ENCODE data around the gene HOXA7.

HOXA7 gene

GRCh38 chr7:27171637-27172314 is 15.3 kb upstream of the HOXA7 start:
- DNase-seq (ENCODE audit: low read depth) = no peak
- no peak for TF ChIP-seq CTCF (IDR thresholded peaks at IDR 0.05; ENCODE audit: low read depth, low read length, missing control alignments)
- H3K4me3 ChIP-seq (ENCODE audit: low read depth, low read length) = no peak overlapping the region

DNA sequence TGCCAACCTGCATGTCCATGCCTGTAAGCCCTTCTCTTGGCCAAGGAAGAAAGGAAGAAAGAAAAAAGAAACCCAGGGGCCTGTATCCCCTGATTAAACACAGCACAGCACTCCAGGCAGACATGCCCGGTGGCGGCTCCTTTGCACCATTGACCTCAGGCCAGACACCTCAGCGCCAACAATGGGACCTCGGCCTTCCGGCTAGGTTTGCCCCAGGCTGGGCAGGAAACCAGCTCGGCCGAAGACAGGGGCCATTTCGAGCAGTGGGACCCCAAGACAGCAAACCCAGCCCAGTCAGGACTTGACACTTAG is 14.8 kb upstream of the HOXA7 start:
- no peak for TF ChIP-seq CTCF (IDR thresholded peaks at IDR 0.05; ENCODE audit: low read depth, low read length, missing control alignments)
- DNase-seq (ENCODE audit: low read depth) = no peak
- H3K4me3 ChIP-seq (ENCODE audit: low read depth, low read length) = no peak overlapping the region

DNA sequence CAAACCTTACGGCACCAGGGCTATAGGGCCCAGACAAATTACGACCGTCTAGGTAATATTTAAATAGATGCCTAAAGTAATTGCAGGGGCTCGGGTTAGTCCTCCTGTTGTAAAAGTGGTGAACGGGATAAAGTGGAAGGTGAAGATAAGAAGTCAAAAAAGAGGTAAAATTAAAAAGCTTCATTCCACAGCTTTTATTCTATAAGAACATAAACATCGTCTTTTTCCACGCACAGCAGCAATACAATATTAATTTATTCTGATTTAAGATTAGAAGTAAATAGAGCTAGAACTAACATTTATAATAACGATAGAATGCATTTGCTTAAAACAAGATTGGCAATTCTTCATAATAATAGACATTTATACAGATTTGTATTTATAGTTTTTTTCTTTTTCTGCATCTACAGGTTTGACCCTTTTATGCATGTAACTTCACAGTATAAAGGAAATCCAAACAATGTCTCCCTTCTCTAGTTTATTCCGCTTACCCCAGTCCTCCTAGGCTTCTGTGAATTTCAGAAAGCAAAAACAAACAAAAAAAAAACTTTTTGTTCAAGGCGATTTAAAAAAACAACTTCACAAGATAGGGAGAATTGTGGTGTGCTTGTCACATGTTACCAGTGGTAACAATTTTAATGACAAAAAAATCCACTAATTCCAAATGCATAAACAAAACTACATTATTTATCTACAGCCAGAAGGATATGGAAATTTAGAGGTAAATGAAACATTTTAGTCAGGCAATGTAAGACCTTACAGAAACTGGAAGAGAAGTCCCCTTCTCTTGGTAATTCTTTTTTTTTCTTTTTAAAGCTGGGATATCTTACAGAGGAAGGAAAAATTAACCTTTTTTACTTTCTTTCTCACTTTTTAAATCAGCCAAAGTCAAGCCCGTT is 14.2 kb upstream of the HOXA7 start:
- TF ChIP-seq CTCF (IDR thresholded peaks at IDR 0.05; ENCODE audit: low read depth, low read length, missing control alignments) = no peak
- H3K4me3 ChIP-seq (ENCODE audit: low read depth, low read length) = no peak overlapping the region
- no peak for DNase-seq (ENCODE audit: low read depth)

DNA sequence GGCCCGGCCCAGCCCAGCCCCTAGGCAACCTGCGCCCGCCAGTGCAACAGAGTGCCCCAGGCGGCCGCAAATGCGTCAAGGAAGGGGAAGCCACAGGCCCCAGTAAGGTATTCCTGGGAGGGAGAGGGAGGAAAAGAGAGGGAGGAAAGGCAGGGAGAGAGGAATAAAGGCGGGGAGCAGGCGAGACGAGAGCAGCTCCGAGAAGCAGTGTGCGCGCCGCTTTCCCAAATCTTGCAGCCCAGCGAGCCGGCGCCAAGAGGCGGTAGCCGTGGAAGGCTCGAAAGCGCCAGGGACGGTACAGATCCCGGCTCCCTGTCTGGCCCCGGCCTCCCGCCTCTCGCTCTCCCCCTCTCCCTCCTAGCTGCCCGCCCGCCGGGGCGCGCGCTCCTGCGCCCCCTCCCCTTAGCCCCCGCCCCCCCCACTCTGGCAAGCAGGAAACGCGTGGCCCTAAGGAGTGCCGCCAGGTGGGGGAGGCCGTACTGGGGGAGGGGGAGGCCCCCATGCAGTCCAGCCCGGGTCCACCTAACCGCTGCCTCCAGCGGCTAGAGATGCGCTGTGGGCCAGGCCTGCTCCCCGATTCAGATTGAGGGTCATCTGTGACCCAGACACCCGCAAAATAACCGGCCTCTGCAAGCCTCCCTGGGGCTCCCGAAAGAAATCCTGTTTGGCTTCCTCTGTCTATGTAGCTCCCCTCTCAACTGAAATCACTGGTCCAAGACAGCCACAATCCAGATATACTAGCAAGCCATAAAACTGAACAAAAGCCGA is 13.4 kb upstream of the HOXA7 start:
- H3K4me3 ChIP-seq (ENCODE audit: low read depth, low read length) = no peak overlapping the region
- DNase-seq (ENCODE audit: low read depth) = no peak
- no peak for TF ChIP-seq CTCF (IDR thresholded peaks at IDR 0.05; ENCODE audit: low read depth, low read length, missing control alignments)

DNA sequence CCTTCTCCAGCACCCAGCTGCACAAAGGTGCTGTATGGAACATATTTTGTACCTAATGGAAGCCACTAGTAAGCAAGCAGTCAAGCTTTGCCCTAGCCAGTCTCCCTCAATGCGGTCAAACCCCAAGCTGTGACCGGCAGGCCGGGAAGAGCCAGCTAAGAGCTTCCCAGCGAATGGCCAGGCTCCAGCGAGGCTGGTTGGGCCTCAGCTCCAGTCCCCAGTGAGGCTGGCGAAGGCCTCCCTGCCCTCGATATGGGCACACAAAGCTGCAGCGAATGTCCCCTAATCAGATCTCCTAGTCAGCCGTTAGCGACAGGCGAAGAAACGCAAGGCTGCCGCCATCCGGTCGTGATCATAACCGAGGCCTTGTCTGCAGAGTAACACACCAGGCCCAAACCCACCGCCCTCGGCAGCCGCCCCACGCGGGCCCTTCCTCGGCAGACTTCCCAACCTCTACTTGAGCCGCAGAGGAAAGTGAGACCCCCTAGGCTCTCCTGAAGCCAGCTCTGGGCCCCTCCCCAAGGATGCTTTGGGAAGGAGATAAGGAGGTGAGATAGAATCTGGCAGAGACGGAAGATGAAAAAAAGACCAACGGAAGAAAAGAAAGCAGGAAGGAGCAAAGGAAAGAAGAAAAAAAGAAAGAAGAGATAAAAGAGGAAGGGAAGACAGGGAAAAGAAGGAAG is 11.9 kb upstream of the HOXA7 start:
- DNase-seq (ENCODE audit: low read depth) = no peak
- no peak for TF ChIP-seq CTCF (IDR thresholded peaks at IDR 0.05; ENCODE audit: low read depth, low read length, missing control alignments)
- no peak overlapping the region for H3K4me3 ChIP-seq (ENCODE audit: low read depth, low read length)

GRCh38 chr7:27167916-27168264 is 11.4 kb upstream of the HOXA7 start:
- H3K4me3 ChIP-seq (ENCODE audit: low read depth, low read length) = no peak overlapping the region
- TF ChIP-seq CTCF (IDR thresholded peaks at IDR 0.05; ENCODE audit: low read depth, low read length, missing control alignments) = no peak
- DNase-seq (ENCODE audit: low read depth) = no peak

Measured in GM12864 (cell line).